HG02571 (cell line): ENCODE data around the gene AP4S1.
"Not testable (repeated sequence)": the region's sequence is repeated elsewhere in the genome, so short reads cannot be mapped to it uniquely, and the experiment has no call there.

Experiments
- ATAC-seq: cut with Tn5 transposase; IDR thresholded peaks from one replicate; pipeline ENCODE4 v1.9.1; 2021; ENCODE audit warnings: mild to moderate bottlenecking, moderate library complexity; ENCODE audit not compliant: unreplicated experiment

The AP4S1 gene

DNA sequence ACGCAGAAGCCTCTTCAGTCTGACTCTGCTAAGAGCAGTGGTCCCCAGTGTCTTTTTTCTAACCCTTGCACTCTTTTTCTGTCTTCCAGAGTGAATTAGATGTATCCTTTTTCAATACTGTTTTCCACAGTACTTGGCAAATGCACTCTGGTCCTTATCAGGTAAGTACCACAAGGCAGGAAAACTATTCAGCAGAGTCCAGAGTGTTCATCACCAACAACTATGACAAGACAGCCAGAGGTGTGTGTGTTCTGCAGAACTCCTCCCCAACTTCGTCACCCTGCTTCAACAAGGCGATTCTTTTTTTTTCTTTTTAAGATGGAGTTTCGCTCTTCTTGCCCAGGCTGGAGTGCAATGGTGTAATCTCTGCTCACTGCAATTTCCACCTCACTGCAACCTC is 55.0 kb downstream of the AP4S1 start:
- ATAC-seq, result no peak

DNA sequence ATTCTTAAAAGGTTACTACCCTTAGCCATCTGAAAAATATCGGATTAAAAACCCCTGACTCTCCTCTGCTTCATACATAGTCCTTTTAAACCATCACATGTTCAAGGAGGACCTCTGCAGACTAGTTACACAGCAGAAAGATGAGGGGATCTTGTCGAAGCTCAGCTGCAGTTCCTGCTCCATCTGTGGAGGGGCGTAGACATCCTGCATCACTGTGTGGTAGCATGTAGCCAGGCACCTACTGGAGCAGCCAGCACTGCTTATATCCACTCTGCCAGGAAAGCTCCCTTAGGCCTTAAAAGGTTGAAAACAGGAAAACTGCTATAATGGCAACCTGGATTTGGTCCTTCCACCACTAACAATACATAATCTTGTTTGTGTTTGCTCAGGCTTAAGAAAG is 58.3 kb downstream of the AP4S1 start:
- ATAC-seq, result no peak

DNA sequence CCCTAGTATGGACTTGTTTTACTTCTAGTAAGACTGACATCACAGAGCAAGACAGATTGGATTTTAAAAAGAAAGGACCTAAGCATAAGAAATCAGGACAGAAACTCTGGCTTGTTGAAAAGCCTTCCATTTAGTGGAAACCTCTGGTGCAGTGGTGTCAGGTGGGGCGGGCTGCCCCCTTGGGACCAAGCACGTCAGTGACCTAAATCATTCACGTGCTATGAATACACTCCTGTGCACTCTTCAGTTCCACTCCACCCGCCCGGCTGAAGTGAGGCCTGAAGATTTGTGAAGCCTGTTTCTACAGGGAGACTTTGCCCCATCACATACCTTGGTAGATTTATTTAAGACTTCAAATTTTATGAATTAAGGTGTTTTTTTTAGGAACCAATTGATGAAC is 58.9 kb downstream of the AP4S1 start:
- ATAC-seq, result peak; percentile 64

DNA sequence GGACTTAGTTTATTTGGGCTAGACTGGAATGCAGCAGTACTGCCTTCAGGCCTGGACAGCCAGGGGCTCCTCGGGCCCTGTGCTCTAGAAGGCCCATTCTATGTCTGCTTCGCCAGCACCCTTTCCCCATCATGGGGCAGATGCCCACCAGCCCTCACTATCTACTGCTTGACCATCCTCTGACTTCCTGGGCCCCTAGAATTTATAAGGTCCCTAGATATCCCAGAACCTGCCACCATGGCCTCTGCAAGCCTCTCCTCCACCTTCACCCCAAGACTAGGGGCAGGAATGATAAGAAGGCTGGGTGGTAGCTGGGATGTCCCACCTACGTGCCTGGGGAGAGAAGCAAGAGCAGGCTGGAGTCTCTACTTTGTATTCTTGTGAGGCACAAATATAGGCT is 59.6 kb downstream of the AP4S1 start:
- ATAC-seq, result no peak

DNA sequence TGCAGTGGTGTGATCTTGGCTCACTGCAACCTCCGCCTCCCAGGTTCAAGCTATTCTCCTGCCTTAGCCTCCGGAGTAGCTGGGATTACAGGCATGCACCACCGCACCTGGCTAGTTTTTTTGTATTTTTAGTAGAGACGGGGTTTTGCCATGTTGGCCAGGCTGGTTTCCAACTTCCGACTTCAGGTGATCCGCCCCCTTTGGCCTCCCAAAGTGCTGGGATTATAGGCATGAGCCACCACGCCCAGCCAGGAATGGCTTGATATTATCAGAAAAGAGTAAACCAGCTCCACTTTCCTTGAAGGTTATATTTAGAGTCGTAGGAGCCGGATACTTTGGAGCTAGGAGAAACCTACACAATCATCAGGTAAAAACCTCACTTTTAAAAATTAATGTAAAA is 61.0 kb downstream of the AP4S1 start:
- ATAC-seq, result not testable (repeated sequence)

DNA sequence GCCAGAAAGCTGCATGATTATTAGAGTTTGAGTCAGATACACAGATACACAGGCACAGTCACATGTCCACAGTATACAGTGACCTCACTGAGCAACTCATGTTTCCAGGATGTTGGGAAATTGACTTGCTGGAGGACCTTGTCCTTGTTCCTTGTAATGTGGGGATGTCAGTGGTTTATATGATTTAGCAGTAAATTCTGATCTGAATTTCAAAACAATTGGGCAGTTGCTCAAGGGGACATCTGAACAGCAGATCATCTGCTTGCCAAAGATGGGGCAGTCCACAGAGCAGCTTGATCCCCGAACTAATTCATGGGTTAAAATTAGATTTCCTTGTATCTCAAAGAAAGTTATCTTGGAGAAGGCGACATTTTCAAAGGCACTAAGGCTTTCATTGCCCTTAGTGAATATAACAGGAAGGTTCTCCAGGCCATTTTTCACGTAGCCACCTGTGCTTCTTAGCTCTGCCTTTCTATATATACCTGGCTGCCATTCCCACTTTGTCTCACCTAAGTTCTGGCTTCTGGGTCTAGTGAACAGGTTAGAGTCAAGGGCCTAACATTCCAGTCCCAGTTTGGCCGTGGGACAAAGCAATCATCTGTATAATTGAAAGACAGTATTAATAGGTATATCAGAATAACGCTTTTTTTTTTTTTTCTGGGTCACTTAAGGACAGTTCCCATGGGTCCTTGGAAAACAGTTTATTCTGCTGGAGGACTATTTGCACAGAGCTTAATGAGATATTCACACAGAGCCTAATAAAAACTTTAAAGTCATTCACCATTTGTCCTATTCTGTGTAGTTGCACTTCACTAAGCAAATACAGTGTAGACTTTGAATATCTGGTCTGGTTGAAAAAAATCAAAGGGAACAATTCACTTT is 65.7 kb downstream of the AP4S1 start:
- ATAC-seq, result no peak

DNA sequence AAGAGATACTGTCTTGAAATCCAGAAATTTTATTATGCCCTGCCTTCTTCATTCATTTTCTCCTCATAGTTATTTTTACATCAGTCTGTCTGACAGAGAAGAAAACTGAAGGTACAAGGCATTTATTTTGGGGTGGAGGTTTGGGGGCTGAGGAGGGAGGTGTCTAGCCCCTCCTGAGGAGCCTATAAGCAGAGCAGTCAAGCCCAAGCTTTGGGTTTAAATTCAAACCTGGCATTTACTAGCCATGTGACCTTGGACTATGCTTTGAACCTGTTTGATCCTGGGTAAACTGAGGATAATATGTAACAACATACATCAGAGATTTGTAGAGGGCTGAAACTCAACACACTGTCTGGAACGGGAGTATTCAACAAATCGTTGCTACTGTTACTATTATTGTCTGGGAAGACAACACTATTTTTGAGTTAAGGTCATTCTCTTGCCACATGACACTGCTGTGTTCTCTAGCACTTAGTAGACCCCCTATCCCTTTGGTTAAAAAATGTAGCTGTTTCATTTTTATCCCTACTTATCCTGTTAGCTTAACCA is 66.8 kb downstream of the AP4S1 start:
- ATAC-seq, result no peak

DNA sequence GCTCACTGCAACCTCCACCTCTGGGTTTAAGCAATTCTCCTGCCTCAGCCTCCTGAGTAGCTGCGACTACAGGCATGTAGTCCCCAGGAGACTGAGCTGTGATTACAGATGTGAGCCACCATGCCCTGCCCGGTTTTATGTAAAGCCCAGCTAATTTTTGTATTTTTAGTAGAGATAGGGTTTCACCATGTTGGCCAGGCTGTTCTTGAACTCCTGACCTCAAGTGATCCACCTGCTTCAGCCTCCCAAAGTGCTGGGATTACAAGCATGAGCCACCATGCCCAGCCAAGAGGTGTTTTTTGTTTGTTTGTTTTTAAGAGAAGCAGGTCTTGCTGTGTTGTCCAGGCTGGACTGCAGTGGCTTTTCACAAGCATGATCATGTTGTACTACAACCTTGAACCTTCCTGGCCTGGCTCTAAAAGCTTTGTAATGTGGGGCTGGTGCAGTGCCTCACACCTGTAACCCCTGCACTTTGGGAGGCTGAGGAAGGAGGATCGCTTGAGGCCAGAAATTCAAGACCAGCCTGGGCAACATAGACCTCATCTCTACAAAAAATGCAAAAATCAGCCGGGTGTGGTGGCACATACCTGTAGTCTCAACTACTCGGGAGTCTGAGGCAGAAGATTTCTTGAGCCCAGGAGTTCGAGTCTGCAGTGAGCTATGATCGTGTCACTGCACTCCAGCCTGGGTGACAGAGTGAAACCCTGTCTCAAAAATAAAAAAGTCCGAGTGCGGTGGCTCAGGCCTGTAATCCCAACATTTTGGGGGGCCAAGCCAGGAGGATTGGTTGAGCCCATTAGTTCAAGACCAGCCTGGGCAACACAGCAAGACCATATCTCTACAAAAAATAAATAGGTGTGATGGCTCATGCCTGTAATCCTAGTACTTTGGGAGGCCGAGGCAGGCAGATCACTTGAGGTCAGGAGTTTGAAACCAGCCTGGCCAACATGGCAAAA is 68.7 kb downstream of the AP4S1 start:
- not testable (repeated sequence) for ATAC-seq

DNA sequence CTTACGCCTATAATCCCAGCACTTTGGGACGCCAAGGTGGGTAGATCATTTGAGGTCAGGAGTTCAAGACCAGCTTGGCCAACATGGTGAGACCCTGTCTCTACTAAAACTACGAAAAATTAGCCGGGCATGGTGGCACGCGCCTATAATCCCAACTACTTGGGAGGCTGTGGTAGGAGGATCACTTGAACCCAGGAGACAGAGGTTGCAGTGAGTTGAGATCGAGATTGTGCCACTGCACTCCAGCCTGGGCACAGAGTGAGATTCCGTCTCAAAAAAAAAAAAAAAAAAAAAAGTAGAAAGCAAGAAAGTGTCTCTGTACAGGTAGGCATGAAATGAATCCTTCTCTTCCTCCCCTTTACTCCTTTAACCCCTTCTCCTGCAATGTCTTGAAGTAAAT is 70.4 kb downstream of the AP4S1 start:
- not testable (repeated sequence) for ATAC-seq

DNA sequence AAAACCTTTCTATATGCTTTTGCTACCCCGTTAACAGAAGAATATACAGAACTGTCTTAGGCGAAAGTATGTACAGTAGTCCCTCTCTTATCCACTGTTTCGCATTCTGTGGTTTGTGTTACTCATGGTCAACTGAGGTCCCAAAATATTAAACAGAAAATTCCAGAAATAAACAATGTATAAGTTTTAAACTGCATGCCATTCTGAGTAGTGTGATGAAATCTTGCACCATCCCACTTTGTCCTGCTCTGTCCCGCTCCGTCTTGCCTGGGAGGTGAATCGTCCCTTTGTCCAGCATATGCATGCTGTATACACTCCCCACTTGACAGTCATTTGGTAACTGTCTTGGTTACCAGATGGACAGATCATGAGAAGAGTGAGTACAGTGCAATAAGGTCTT is 70.8 kb downstream of the AP4S1 start:
- ATAC-seq, result no peak

DNA sequence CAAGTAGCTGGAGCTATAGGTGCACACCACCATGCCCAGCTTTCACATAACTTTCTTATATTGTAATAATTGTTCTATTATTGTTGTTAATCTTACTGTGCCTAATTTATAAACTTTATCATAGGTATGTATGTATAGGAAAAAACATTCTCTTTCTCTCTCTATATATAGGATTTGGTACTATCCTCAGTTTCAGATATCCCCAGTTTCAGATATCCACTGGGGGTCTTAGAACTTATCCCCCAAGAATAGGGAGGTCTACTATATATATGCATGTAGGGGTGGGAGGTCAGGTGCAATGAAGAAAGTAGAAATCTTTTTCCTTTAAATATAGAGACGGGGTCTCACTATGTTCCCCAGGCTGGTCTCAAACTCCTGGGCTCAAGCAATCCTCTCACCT is 71.6 kb downstream of the AP4S1 start:
- no peak for ATAC-seq

DNA sequence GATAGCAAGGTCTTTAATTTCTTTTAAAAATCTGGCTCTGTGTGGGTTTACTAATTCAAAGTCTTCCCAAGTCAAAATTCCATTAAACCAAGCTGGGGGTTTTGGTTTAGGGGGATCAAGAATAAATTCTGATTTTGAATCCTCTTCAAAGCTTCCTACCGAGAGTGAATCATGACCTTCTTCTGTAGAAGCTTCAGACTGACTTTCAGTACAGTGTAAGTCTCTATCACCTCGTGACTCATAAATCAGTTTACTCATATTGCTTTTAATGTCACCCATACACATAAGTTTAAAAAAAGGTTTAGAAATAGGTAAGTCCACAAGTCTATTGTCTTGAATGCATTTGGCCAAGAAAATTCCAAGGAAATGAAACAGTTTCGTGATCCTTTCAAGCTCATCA is 81.3 kb downstream of the AP4S1 start:
- ATAC-seq, result no peak

DNA sequence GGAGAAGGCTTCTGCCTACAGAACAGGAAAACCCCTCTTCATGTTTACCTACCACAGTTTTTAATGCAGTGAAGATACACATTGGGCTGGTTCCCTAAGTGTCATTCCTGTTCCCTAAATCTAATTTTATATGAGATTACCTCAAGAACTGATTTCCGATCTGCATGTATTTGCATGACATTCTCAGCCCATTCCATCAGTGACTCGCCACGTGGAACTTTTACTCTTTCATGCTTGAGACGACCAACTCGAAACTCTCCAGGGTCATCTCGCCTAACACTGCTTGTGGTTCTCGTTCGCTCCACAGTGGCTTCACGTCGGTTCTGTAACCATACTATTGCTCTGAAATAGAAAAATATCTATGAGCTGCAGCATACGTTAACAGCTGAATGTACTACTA is 83.8 kb downstream of the AP4S1 start:
- no peak for ATAC-seq

DNA sequence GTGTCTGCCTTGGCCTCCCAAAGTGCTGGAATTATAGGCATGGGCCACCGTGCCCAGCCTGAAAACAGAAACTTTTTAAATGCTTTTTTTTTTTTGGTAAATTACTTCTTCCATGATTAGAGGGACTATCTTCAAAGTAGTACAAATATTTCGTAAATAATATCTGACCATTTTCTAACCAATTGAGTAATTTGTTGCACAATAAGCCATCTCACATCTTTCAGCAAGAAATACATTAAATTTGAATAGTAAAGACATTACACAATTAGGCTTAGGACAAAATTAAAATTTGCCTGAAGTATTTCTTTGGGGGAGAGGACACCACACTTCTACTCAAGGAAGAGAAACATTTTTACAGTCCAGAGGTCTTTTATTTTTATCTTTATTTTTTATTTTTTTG is 85.4 kb downstream of the AP4S1 start:
- ATAC-seq, result no peak

DNA sequence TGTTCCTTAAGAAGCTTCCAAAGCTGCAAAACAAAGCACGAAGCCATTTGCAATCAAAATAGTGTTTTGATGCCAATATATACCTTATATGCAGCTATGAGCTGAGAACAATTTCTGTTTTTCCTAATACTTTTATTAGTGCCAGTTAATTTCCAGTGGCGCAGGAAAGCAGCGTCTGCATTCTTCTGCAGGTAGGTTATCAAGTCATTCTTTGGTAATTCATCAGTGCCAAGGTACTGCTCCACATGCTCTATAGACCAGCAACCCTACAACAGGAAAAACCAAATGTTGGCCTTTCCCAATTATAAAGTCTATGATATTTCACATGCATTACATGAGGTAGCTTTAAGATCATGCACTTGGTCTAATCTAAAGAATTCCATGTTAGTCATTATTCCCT is 88.3 kb downstream of the AP4S1 start:
- ATAC-seq, result no peak

DNA sequence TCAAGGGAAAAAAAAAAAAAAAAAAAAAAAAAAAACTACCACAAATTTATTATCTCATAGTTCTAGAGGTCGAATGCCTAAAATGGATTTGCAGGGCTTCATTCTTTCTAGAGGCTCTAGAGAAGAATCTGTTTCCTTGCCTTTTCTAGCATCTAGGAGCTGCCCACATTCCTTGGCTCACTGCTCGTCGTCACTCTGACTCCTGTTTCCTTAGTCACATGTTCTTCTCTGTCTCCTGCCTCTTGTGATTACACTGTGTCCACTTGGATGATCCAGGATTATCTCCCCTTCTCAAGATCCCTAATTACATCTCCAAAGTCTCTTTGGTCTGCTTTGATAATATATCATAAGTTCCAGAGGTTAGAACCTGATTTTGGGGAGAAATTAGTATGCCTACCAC is 93.4 kb downstream of the AP4S1 start:
- no peak for ATAC-seq

DNA sequence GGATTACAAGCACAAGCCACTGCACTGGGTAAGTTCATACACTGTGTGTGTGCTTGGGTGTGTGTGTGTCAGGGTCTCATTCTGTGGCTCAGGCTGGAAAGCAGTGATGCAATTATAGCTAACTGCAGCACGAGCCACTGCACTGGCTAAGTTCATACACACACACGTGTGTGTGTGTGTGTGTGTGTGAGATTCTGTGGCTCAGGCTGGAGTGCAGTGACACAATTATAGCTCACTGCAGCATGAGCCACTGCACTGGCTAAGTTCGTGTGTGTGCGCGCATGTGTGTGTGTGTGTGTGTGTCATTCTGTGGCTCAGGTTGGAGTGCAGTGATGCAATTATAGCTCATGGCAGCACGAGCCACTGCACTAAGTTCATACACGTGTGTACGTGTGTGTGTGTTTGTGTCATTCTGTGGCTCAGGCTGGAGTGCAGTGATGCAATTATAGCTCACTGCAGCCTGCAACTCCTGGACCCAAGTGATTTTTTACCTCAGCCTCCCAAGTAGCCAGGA is 96.7 kb downstream of the AP4S1 start:
- ATAC-seq, result no peak

DNA sequence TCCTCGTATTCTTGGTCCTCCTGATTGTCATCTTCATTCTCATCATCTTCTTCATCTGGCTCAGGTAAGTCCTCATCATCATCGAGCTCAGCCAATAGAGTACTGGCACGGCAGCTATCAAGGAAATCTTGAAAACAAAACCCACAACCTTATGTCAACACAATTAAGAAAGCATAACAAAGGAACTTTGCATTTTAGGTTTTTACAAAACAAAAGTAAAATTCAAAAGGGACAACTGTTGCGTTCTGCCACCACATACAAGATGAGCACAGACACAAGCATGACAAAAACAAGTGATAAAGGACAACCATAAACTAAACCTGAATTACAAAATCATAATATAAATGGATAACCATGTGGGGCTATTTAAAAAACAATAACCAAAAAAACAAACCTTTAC is 97.5 kb downstream of the AP4S1 start:
- no peak for ATAC-seq

DNA sequence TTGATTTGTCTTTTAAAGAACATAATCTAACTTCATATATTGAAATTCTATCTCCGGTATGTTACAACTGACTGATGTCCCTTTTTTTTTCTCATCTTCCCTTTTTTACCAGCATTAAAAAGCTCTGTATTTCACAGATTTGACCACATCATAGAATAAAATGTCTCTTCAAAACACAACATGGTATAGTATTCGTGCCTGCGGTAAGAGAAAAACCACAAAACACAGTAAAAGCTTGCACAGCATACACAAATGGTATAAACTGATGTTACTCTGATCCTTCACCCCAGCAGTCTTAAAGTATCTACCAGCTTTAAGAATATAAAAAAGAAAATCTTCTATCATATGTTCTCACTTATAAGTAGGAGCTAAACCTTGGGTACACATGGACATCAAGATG is 98.7 kb downstream of the AP4S1 start:
- ATAC-seq, result no peak

DNA sequence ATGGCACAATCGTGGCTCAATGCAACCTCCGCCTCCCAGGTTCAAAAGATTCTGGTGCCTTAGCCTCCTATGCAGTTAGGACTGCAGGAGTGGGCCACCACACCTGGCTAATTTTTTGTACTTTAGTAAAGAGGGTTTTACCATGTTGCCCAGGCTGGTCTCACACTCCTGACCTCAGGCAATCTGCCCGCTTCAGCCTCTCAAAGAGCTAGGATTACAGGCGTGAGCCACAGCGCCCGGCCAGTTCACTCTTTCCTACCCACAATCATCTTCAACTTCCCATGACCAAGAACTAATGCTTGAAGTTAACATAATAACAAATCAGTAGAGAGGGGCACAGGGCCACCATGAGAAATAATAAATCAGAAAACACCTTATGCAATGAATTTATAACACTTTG is 99.8 kb downstream of the AP4S1 start:
- ATAC-seq, result no peak

DNA sequence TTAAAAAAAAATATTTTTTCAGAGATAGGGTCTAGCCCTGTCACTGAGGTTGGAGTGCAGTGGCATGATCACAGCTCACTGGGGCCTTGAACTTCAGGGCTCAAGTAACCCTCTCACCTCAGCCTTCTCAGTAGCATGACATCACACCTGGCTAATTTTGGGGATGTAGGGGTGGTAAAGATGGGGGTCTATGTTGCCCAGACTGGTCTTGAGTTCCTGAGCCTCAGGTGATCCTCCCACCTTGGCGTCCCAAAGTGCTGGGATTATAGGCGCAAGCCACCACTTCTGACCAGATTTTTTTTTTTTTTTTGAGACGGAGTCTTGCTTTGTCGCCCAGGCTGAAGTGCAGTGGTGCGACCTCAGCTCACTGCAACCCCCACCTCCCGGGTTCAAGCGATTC is 101.2 kb downstream of the AP4S1 start:
- ATAC-seq, result no peak
